K562 (cell line): Measurements from ENCODE around the gene TMC5. TPM values are rescaled to one million over a fixed set of nuclear protein-coding genes. Genes with fewer than 3 reads are reported as not detected.

Source experiments
- ATF7 ChIP-seq: fragments of 450-650 bp; IDR thresholded peaks from 2 replicates; pipeline ENCODE4 v1.7.1; 2014; ENCODE audit warnings: mild to moderate bottlenecking, moderate library complexity
- DPF2 ChIP-seq: fragments of 450-650 bp; IDR thresholded peaks from 2 replicates; pipeline ENCODE4 v1.6.1; 2016
- IRF2 ChIP-seq: sonication (generic); formaldehyde crosslinking; IDR thresholded peaks from 2 replicates; pipeline ENCODE4 v1.8.1; 2022; ENCODE audit warnings: mild to moderate bottlenecking, missing genetic modification reagents
- PCBP2 ChIP-seq: fragments of 200-400 bp; formaldehyde crosslinking; IDR thresholded peaks from 2 replicates; pipeline ENCODE4 v1.6.1; 2018; ENCODE audit warnings: low read length, low read depth, mild to moderate bottlenecking, moderate library complexity; ENCODE audit not compliant: poor library complexity, severe bottlenecking
- PHF20 ChIP-seq: fragments of 450-650 bp; IDR thresholded peaks from 2 replicates; pipeline ENCODE4 v1.6.1; 2018; ENCODE audit not compliant: partially characterized antibody
- PRPF4 ChIP-seq: fragments of 200-400 bp; formaldehyde crosslinking; IDR thresholded peaks from one replicate; pipeline ENCODE4 v1.6.1; 2017; ENCODE audit warnings: low read length, low read depth, mild to moderate bottlenecking; ENCODE audit not compliant: insufficient read depth, poor library complexity, severe bottlenecking
- RB1 ChIP-seq: fragments of 450-650 bp; IDR thresholded peaks from 2 replicates; pipeline ENCODE4 v1.6.1; 2017; ENCODE audit warnings: low read depth, mild to moderate bottlenecking
- RFX7 ChIP-seq: fragments of 250-450 bp; sonication (Bioruptor Pico); IDR thresholded peaks from 2 replicates; pipeline ENCODE4 v1.5.1; 2021; ENCODE audit warnings: mild to moderate bottlenecking
- SIN3B ChIP-seq: fragments of 450-650 bp; IDR thresholded peaks from 2 replicates; pipeline ENCODE4 v1.6.1; 2017; ENCODE audit warnings: low read depth, mild to moderate bottlenecking, moderate library complexity
- SUPT5H ChIP-seq: fragments of 450-650 bp; IDR thresholded peaks from 2 replicates; pipeline ENCODE4 v1.6.1; 2016
- THRAP3 ChIP-seq: fragments of 450-650 bp; IDR thresholded peaks from 2 replicates; pipeline ENCODE4 v1.6.1; 2016; ENCODE audit warnings: mild to moderate bottlenecking, inconsistent platforms, borderline replicate concordance
- ZBTB1 ChIP-seq: sonication (generic); formaldehyde crosslinking; IDR thresholded peaks from 2 replicates; pipeline ENCODE4 v1.8.1; 2023; ENCODE audit warnings: missing genetic modification reagents, low read depth, mild to moderate bottlenecking, borderline replicate concordance
- ZNF324 ChIP-seq: fragments of 250-450 bp; sonication (Bioruptor Pico); IDR thresholded peaks from 2 replicates; pipeline ENCODE4 v1.4.0; 2020; ENCODE audit warnings: mild to moderate bottlenecking
- polyA plus RNA-seq, 8 experiments: library from polyadenylated mRNA; depleted of rRNA in 4 of 8; stranded (reverse) in 5 of 8; unstranded in 3 of 8; fragments of >200 nt; fragmentation: Nextera tagmentation in 2 of 8; fragmentation: Illumina TruSeq in 1 of 8; extraction: Ambion mirVana in 2 of 8; extraction: Trizol in 1 of 8; gene quantifications; 2 replicates each; pipeline versions ENCODE4 v1.2.1 to v1.2.3, GENCODE V29; 2011 to 2014; ENCODE audit warnings: inconsistent platforms in 1 of 8, missing spikeins in 1 of 8
- total RNA-seq, 7 experiments: library from RNA; depleted of rRNA in 6 of 7; stranded (reverse); fragments of >200 nt in 6 of 7; fragmentation: Illumina TruSeq in 2 of 7; extraction: Trizol in 2 of 7; gene quantifications; 2 replicates each; pipeline versions ENCODE4 v1.2.1 to v1.2.3, GENCODE V29; 2011 to 2021; ENCODE audit warnings: low replicate concordance in 1 of 7
- TF ChIP-seq, protein P1 (sequence below): fragments of 450-650 bp; IDR thresholded peaks from 2 replicates; pipeline ENCODE4 v1.6.1; 2017; ENCODE audit warnings: antibody characterized with exemption
- TF ChIP-seq, protein P2 (sequence below): sonication (generic); formaldehyde crosslinking; IDR thresholded peaks from 2 replicates; pipeline ENCODE4 v1.8.0; 2022; ENCODE audit warnings: mild to moderate bottlenecking, missing genetic modification reagents
- TF ChIP-seq, protein P3 (sequence below): fragments of 150-350 bp; conservative IDR thresholded peaks from 2 replicates; pipeline ENCODE4 v1.6.1; 2014; ENCODE audit warnings: low read length
- TF ChIP-seq, protein P4 (sequence below), 2 experiments: fragments of 450-650 bp in 1 of 2; sonication (generic) in 1 of 2; formaldehyde crosslinking in 1 of 2; IDR thresholded peaks in 1 of 2; conservative IDR thresholded peaks in 1 of 2; 2 replicates each; pipeline versions ENCODE4 v1.6.1 to v1.8.1; 2016 to 2023; ENCODE audit warnings: mild to moderate bottlenecking in 2 of 2, moderate library complexity in 2 of 2, inconsistent platforms in 1 of 2, missing genetic modification reagents in 1 of 2
- TF ChIP-seq, protein P5 (sequence below): fragments of 450-650 bp; IDR thresholded peaks from 2 replicates; pipeline ENCODE4 v1.6.1; 2016; ENCODE audit warnings: missing biosample characterization, missing genetic modification characterization

Gene TMC5
- total and polyA plus RNA-seq, 9 of the 15 experiments (the other 6 are each of a cell fraction or from before 2014, with no cell fraction given), result 0.83 to 2.6 (median 1.6) TPM

DNA sequence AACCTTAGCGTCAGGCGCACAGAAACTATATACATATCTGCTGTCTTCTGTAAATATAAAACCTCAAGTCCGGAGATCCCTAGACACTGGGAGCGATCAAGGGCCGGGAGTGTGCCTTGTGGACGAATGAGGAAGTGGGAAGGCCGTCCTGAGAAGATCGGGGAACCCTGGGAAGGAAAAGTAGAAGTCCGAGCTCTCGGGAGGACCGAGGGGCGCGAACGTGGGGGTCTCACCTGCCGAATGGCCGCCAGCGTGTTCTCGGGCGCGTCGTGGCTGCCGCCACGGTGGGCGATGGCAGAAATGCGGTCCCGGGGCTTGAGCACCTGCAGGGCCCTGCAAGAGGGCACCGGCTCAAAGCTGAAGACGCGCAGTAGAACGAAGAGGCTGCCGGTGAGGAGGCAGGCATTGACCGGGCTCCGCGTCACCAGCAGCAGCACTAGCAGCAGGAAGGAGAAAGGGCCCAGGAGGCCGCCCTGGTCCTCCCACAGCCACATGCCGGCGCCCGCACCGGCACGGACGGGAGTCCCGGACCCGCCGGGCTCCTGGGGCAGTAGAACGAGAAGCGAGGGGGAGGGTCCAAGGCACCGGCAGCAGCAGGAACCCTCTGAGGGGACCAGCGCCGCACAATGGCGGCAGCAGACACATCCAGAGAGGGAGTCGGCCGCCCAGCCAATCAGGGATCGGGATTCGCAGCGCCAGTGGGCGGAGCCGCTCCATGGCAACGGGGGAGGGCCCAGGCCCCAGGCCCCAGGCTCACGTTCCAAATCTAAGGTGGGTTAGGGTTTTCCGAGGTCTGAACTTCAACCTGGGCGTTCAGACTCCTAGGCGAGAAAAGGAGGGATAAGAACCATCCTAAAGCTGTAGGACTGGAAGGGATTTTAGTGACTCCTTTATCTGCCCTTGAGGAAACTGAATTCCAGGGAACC, 104.1 kb downstream of the TMC5 start, which contains the start of gene GDE1 (continued):
- TF ChIP-seq, protein P1, sequence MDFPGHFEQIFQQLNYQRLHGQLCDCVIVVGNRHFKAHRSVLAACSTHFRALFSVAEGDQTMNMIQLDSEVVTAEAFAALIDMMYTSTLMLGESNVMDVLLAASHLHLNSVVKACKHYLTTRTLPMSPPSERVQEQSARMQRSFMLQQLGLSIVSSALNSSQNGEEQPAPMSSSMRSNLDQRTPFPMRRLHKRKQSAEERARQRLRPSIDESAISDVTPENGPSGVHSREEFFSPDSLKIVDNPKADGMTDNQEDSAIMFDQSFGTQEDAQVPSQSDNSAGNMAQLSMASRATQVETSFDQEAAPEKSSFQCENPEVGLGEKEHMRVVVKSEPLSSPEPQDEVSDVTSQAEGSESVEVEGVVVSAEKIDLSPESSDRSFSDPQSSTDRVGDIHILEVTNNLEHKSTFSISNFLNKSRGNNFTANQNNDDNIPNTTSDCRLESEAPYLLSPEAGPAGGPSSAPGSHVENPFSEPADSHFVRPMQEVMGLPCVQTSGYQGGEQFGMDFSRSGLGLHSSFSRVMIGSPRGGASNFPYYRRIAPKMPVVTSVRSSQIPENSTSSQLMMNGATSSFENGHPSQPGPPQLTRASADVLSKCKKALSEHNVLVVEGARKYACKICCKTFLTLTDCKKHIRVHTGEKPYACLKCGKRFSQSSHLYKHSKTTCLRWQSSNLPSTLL, result no peak
- TF ChIP-seq, protein P2, sequence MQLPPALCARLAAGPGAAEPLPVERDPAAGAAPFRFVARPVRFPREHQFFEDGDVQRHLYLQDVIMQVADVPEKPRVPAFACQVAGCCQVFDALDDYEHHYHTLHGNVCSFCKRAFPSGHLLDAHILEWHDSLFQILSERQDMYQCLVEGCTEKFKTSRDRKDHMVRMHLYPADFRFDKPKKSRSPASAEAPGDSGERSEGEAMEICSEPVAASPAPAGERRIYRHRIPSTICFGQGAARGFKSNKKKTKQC (CRISPR knock-in tag), result no peak
- peak; percentile 13 for TF ChIP-seq PHF20
- TF ChIP-seq, protein P3, sequence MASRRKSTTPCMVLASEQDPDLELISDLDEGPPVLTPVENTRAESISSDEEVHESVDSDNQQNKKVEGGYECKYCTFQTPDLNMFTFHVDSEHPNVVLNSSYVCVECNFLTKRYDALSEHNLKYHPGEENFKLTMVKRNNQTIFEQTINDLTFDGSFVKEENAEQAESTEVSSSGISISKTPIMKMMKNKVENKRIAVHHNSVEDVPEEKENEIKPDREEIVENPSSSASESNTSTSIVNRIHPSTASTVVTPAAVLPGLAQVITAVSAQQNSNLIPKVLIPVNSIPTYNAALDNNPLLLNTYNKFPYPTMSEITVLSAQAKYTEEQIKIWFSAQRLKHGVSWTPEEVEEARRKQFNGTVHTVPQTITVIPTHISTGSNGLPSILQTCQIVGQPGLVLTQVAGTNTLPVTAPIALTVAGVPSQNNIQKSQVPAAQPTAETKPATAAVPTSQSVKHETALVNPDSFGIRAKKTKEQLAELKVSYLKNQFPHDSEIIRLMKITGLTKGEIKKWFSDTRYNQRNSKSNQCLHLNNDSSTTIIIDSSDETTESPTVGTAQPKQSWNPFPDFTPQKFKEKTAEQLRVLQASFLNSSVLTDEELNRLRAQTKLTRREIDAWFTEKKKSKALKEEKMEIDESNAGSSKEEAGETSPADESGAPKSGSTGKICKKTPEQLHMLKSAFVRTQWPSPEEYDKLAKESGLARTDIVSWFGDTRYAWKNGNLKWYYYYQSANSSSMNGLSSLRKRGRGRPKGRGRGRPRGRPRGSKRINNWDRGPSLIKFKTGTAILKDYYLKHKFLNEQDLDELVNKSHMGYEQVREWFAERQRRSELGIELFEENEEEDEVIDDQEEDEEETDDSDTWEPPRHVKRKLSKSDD, result no peak
- no peak for TF ChIP-seq THRAP3
- TF ChIP-seq ZNF324 (CRISPR knock-in tag), result no peak
- peak; percentile 81 for TF ChIP-seq SUPT5H
- TF ChIP-seq IRF2, result no peak
- TF ChIP-seq, protein P4, sequence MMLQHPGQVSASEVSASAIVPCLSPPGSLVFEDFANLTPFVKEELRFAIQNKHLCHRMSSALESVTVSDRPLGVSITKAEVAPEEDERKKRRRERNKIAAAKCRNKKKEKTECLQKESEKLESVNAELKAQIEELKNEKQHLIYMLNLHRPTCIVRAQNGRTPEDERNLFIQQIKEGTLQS (IDR thresholded peaks at IDR 0.05), result no peak
- TF ChIP-seq, protein P4 (CRISPR knock-in tag; conservative IDR thresholded peaks at IDR 0.05), result no peak
- no peak for TF ChIP-seq DPF2
- TF ChIP-seq, protein P5, sequence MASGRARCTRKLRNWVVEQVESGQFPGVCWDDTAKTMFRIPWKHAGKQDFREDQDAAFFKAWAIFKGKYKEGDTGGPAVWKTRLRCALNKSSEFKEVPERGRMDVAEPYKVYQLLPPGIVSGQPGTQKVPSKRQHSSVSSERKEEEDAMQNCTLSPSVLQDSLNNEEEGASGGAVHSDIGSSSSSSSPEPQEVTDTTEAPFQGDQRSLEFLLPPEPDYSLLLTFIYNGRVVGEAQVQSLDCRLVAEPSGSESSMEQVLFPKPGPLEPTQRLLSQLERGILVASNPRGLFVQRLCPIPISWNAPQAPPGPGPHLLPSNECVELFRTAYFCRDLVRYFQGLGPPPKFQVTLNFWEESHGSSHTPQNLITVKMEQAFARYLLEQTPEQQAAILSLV (tag), result no peak
- TF ChIP-seq RB1, result 0 out of 2 replicates have a peak, but pooled peaks have one; percentile 44
- no peak for TF ChIP-seq PRPF4
- TF ChIP-seq ZBTB1 (CRISPR knock-in tag), result peak; percentile 33; the same call in 1 of the 2 replicates
- TF ChIP-seq SIN3B, result no peak
- TF ChIP-seq RFX7 (CRISPR knock-in tag), result no peak
- TF ChIP-seq ATF7, result peak; percentile 72
- no peak for TF ChIP-seq PCBP2
